Dendritic cell treated with granulocyte-macrophage colony-stimulating factor and Interleukin-4, amounts not matched to agents 40 ng/mL and 50 ng/mL, for 4 days (primary cell): ENCODE measurements around the gene CAMK2N1.

Experiments used
- H3K27ac Mint-ChIP-seq: one replicate; pipeline ENCODE4 v1.8.0; 2022; ENCODE audit warnings: mild to moderate bottlenecking, mixed read lengths
- H3K27me3 Mint-ChIP-seq: one replicate; pipeline ENCODE4 v1.8.0; 2022; ENCODE audit warnings: mild to moderate bottlenecking, mixed read lengths
- H3K36me3 Mint-ChIP-seq: one replicate; pipeline ENCODE4 v1.8.0; 2022; ENCODE audit warnings: low read depth, mixed read lengths
- H3K4me1 Mint-ChIP-seq: one replicate; pipeline ENCODE4 v1.8.0; 2022; ENCODE audit warnings: low read depth, mixed read lengths
- H3K4me3 Mint-ChIP-seq: one replicate; pipeline ENCODE4 v1.8.0; 2022; ENCODE audit warnings: mild to moderate bottlenecking, moderate library complexity, mixed read lengths
- H3K9me3 Mint-ChIP-seq: one replicate; pipeline ENCODE4 v1.8.0; 2022; ENCODE audit warnings: mixed read lengths
- intact Hi-C: fragments of 100-400 bp; cut with micrococcal nuclease; formaldehyde crosslinking; loops from one replicate; pipeline ENCODE4 v1.15.0; 2022

The CAMK2N1 gene

DNA sequence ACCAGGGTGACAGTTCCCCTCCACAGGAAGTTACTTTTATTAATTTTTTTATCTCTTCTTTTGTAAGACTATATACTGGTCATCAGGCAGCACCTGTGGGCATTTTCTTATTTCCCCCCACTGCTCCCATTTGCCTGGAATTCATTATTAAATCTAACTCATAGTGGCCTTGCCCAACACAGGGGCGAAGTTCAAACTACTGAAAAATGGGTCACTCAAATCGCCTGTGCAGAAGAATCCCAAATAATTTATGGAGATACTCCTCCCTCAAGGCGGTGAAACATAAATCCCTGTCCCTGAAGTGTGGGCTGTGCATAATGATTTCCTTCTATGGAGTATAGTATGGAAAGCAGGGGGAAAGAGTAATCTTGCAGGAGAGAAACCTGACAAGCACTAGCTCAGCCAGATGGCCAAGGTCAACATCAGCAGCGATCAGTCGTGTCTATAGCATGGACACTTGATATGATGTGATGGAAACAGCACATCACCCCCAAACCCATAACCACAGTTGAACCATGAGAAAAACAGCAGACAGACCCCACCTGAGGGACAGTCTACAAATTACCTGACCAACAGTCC is 7.9 kb downstream of the CAMK2N1 start:
- Mint-ChIP-seq H3K36me3 (no peaks in the 10 kb centered on the region), H3K9me3 (no peaks in the 10 kb centered on the region), H3K27ac (no peak overlapping the region), H3K4me1 (no peaks in the 10 kb centered on the region), H3K4me3 (no peak overlapping the region), H3K27me3 (peaks cover 90% of the 10 kb centered on the region)
- intact Hi-C loops, result no loop called here

DNA sequence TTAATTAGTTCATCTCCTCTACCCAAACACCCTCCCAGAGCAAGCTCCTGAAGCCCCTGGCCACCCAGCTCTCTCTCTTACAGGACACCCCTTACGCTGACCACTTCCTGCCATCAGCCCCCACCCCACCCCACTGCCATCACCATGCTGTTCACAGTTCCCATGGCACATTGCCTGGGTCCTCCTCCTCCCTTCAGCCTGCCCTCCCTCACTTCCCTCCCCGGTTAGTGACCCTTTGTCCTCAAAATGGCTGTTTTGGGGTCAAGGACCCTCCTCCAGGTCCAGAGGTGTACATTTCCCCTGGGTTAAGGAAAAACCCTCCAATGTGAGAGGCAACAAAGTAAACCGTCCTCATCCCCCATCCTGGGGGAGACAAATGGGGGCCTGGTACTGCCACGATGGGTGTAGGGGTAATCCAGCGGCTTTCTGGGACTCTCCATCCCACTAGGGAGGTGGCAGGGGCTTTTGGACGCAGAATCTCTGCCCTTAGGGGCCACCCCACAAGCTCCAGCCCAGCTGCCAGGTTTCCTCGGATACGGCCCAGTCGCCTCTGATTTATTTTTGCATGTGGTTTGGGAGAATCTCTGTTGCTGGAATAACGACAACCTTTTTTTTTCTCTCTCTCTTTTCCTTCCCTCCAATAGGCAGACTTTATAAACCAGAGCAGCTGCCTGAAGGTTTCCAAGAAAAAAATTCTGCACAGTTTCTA is 8.5 kb downstream of the CAMK2N1 start:
- Mint-ChIP-seq H3K4me3 (no peak overlapping the region), H3K36me3 (no peaks in the 10 kb centered on the region), H3K9me3 (no peaks in the 10 kb centered on the region), H3K4me1 (no peaks in the 10 kb centered on the region), H3K27ac (no peak overlapping the region), H3K27me3 (peaks cover 89% of the 10 kb centered on the region)
- intact Hi-C loops, result no loop called here

DNA sequence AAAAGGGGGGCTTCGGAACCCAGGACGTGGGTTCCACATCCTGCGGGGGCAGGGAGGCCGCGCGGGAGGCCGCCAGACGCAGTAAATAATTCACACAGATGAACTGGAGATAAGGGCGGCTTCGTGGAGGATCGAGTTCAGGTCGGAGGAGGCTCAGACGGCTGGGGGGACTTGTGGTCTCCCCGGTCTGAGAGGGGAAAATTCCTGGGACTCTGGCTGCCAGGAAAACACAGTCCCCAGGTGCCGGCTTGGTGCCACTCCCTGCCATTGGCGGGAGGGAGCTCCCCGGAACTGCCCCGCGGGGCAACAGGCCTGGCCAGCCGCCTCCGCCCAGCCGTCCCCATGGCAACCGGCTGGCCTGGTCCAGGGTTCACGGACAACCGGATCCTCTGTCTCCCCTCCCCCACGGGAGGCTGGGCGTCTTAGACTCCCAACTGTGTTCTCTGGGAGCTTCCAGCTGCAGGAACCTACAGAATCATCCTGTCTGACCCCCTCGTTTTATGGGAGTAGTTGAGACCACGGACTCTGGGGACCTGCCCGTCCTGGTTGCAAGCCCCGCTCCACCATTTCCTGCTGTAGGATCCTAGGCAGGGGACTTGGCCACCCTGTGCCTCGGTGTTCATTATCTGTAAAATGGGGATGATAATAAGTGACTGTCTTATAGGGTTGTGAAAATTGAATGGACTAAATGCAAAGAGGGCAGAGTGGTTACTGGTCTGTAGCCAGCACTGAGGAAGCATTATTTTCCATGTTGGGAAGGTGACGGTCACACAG is 9.6 kb downstream of the CAMK2N1 start:
- intact Hi-C loops, result no loop called here
- H3K9me3 Mint-ChIP-seq, result no peaks in the 10 kb centered on the region
- no peak overlapping the region for H3K27ac Mint-ChIP-seq
- H3K27me3 Mint-ChIP-seq, result peaks cover 81% of the 10 kb centered on the region
- no peaks in the 10 kb centered on the region for H3K36me3 Mint-ChIP-seq
- no peaks in the 10 kb centered on the region for H3K4me1 Mint-ChIP-seq
- H3K4me3 Mint-ChIP-seq, result no peak overlapping the region

DNA sequence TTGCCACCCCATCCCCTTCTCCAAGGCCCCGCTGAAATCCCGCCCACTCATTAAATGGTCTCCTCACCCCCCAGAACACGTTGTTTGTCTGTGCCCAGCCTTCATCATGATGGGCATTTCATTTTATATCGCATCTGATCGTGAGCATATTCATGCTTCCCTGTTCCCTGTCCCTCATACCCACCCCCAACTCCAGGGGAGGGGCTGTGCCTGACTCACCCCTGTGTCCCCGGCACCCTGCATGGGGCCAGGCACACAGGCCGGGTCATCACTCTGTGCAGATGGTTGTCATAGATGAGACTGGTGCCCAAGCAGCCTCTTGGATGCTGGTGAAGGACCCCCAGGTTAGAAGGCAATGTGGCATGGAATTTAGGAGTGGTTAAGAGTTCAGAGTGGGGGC is 11.0 kb downstream of the CAMK2N1 start:
- no peaks in the 10 kb centered on the region for H3K9me3 Mint-ChIP-seq
- no peak overlapping the region for H3K27ac Mint-ChIP-seq
- H3K36me3 Mint-ChIP-seq, result no peaks in the 10 kb centered on the region
- H3K27me3 Mint-ChIP-seq, result peaks cover 66% of the 10 kb centered on the region
- intact Hi-C loops, result no loop called here
- H3K4me1 Mint-ChIP-seq, result no peaks in the 10 kb centered on the region
- no peak overlapping the region for H3K4me3 Mint-ChIP-seq

DNA sequence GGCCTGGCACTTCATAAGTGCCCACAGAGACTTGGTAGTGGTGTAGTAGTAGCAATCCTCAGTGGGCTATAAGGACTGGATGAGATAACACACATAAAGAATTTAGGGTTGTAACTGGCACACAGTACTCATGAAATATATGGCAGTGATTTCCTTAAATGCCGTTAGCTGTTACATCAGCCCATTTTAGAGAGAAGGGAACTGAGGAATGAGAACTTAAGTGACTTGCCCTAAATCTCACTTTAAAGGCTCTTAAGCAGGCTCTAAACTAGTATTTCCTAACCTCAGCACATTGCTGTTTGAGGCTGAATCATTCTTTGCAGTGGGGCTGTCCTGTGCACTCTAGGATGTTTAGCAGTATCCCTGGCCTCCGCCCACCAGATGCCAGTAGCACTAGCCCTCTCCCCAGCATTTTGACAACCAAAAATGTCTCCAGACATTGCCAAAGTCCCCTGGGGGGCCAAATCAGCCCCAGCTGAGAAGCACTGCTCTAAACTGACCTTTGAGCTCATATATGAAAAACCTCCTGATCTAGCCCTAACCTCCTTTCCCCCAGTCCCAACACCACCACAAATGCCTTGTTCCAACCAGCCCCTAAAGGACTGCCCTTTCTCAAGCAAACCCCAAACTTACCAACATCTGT is 11.6 kb downstream of the CAMK2N1 start:
- no peak overlapping the region for H3K4me3 Mint-ChIP-seq
- intact Hi-C loops, result no loop called here
- H3K27me3 Mint-ChIP-seq, result peaks cover 64% of the 10 kb centered on the region
- H3K36me3 Mint-ChIP-seq, result no peaks in the 10 kb centered on the region
- no peak overlapping the region for H3K27ac Mint-ChIP-seq
- no peaks in the 10 kb centered on the region for H3K9me3 Mint-ChIP-seq
- no peaks in the 10 kb centered on the region for H3K4me1 Mint-ChIP-seq

DNA sequence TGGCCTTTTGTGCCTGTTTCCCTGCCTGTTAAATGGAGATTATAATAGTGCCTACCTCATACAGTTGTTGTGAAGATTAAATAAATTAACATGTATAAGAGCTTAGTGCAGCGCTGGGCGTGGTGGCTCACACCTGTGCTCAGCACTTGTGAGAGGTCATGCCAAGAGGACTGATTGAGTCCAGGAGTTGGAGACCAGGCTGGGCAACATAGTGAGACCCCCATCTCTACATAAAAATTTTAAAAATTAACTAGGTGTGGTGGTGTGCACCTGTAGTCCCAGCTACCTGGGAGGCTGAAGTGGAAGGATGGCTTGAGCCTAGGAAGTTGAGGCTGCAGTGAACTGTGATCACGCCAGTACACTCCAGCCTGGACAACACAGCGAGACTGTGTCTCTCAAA is 12.1 kb downstream of the CAMK2N1 start:
- Mint-ChIP-seq H3K27me3 (peaks cover 61% of the 10 kb centered on the region), H3K4me3 (no peak overlapping the region), H3K4me1 (no peaks in the 10 kb centered on the region), H3K27ac (no peak overlapping the region), H3K36me3 (no peaks in the 10 kb centered on the region), H3K9me3 (no peaks in the 10 kb centered on the region)
- intact Hi-C loops, result no loop called here

DNA sequence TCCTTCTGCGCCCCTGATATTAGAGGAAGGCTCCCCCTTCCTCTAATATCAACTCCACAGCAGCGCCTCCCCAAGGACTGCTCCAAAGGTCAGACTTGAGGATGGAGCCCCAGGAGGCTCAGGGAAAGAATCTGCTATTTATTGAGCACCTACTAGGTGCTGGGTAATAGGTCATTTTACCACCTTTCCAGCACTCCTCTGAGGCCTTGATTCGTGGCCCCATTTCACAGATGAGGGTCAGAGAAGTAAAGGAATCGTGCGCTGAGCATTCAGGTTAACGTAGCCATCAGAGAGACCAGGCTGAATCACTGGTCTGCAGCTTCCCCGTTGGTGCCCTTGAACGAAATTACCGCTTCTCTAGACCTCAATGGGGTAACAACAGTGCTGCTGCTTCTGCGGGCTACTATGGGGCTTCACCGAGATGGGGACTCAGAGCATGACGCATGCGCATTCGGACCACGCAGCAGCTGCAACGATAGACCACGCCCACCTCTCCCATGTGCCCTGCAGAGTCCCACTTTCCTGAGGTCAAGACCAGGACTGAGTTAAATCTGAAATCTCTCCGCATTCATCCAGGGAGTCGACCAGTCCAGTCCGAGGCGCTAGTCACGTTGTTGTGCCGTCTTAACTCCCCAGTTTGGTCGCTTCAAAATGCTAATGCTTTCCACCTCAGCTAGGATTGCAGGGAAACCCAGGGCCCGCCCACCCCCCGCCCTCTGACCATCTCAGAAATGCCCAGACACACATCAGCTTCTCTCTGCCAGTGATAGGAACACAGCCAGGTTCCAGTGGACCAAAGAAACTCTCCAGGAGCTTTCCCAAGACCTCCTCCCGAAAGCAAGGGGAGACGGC is 12.9 kb downstream of the CAMK2N1 start:
- peaks cover 54% of the 10 kb centered on the region for H3K27me3 Mint-ChIP-seq
- no peaks in the 10 kb centered on the region for H3K4me1 Mint-ChIP-seq
- H3K27ac Mint-ChIP-seq, result no peak overlapping the region
- intact Hi-C loops, result no loop called here
- no peaks in the 10 kb centered on the region for H3K9me3 Mint-ChIP-seq
- H3K4me3 Mint-ChIP-seq, result no peak overlapping the region
- no peaks in the 10 kb centered on the region for H3K36me3 Mint-ChIP-seq

DNA sequence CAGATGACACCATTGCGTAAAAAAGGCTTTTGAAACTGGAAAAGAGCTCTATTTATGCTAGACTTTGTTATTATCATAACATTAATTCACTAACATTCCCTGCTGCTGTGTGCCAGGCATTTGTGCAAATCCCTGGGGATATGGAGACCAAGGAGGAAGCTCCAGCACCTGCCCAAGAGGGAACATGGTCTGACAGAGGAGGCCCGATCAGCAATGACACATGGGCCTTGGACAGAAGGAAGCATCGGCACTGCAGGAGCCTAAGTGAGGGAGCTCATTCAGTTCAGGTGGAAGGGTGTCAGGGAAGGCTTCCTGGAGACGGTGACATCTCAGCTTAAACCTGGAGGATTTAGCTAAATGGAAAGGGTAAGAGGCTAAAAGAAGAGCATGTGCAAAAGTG is 13.9 kb downstream of the CAMK2N1 start:
- H3K4me1 Mint-ChIP-seq, result no peaks in the 10 kb centered on the region
- intact Hi-C loops, result no loop called here
- no peak overlapping the region for H3K4me3 Mint-ChIP-seq
- H3K9me3 Mint-ChIP-seq, result no peaks in the 10 kb centered on the region
- no peaks in the 10 kb centered on the region for H3K36me3 Mint-ChIP-seq
- no peak overlapping the region for H3K27ac Mint-ChIP-seq
- H3K27me3 Mint-ChIP-seq, result peaks cover 48% of the 10 kb centered on the region

DNA sequence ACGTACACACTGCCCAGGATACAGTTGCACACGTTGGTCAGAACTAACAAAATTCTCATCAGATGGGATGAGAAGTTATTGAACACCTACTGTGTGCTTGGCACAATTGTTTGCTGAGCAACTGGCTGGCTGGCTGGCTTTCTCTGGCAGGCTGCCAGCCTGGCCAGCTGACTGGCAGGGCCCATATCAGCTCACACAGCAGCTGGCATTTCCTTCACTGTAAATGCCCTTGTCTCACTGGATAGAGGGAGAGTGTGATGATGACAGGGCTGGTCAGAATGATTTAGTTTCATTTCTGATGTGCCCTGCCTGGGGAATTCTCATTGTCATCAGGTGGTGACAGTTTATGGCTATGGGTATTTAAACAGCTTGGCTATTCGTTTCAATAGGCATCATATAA is 15.8 kb downstream of the CAMK2N1 start:
- peaks cover 33% of the 10 kb centered on the region for H3K27me3 Mint-ChIP-seq
- no peak overlapping the region for H3K27ac Mint-ChIP-seq
- intact Hi-C loops, result no loop called here
- H3K9me3 Mint-ChIP-seq, result no peaks in the 10 kb centered on the region
- no peaks in the 10 kb centered on the region for H3K36me3 Mint-ChIP-seq
- H3K4me1 Mint-ChIP-seq, result no peaks in the 10 kb centered on the region
- H3K4me3 Mint-ChIP-seq, result no peak overlapping the region

DNA sequence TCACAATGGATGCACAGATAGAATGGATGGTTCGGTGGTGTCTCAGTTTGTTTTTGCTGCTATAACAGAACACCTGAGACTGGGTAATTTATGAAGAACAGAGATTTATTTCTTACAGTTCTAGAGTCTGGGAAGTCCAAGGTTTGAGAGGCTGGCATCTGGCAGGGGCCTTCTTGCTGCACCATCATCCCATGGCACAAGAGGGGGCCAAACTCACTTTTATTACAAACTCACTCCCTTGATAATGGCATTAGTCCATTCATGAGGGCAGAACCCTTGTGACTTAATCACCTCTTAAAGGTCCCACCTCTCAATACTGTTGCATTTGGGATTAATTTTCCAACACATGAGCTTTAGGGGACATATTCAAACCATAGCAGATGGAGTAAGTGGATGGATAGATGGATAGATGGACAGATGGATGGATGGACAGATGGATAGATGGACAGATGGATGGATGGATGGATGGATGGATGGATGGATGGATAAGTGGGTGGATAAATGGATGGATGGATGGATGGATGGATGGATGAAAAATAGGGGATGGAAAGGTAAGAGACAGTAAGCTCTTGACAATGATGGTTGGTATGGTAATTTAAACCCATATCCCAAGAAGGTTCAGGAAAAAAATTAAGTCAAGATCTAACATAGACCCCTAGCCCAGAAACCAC is 16.5 kb downstream of the CAMK2N1 start:
- no peaks in the 10 kb centered on the region for H3K9me3 Mint-ChIP-seq
- no peak overlapping the region for H3K4me3 Mint-ChIP-seq
- no peaks in the 10 kb centered on the region for H3K36me3 Mint-ChIP-seq
- H3K27me3 Mint-ChIP-seq, result peaks cover 28% of the 10 kb centered on the region
- no peaks in the 10 kb centered on the region for H3K4me1 Mint-ChIP-seq
- intact Hi-C loops, result no loop called here
- H3K27ac Mint-ChIP-seq, result no peak overlapping the region

DNA sequence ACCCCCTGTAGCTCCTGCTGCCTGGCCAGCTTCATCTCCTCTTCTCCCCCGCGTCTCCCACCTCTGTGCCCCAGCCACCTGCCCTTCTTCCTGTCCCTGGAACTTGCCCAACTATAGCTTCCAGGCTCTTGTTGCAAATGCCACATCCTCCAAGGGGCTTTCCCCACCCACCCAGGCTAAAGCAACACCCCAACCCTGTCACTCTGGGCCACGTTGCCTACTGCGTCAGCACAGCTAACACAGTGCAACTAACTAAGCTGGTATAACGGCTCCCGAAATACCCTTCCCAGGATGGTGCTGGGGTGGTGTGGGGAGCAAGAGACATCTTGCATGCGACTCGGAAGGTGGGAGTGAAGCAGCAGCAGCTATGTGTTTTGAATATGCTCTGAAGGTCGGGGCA is 19.7 kb downstream of the CAMK2N1 start:
- H3K4me3 Mint-ChIP-seq, result no peak overlapping the region
- H3K4me1 Mint-ChIP-seq, result no peaks in the 10 kb centered on the region
- peaks cover 12% of the 10 kb centered on the region for H3K27me3 Mint-ChIP-seq
- intact Hi-C loops, result no loop called here
- H3K27ac Mint-ChIP-seq, result no peak overlapping the region
- no peaks in the 10 kb centered on the region for H3K9me3 Mint-ChIP-seq
- H3K36me3 Mint-ChIP-seq, result no peaks in the 10 kb centered on the region

DNA sequence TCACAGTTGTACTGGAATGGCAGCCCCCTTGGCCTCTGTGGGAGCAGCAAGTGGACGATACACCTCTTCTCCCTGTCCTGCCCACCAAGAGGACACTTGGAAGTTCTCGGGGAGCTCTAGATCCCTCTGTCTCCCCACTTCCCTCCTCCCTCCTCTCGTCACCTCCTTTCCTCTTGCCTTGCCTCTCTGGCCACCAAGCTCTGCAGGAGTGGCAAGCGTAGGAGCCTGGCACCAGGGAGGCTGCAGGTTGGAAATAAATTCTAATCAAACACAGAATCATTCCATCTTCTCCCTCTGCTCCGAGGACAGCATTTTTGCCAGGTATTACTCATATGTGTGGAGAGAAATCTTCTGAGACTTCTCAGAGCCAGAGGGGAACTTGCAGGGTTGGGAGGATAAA is 20.8 kb downstream of the CAMK2N1 start:
- intact Hi-C loops, result no loop called here

DNA sequence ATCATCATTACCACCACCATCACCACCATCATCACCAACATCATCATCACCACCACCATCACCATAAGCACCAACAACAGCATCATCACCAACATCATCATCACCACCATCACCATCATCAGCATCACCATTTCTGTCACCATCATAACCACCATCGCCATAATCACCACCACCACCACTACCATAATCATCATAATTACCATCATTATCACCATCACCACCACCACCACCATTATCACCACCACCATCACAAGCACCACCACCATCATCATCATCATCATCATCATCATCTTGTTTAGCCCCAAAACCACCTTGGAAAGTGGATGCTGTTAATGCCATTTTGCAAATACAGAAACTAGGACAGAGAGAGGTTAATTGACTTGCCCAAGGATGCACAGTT is 22.5 kb downstream of the CAMK2N1 start:
- H3K27ac Mint-ChIP-seq, result no peak overlapping the region
- H3K4me3 Mint-ChIP-seq, result no peak overlapping the region
- H3K4me1 Mint-ChIP-seq, result no peaks in the 10 kb centered on the region
- intact Hi-C loops, result no loop called here
- H3K27me3 Mint-ChIP-seq, result peaks cover 16% of the 10 kb centered on the region
- no peaks in the 10 kb centered on the region for H3K9me3 Mint-ChIP-seq
- H3K36me3 Mint-ChIP-seq, result no peaks in the 10 kb centered on the region

More for the DNA sequence above, 20.8 kb downstream of the CAMK2N1 start:
- Mint-ChIP-seq H3K27me3 (peaks cover 12% of the 10 kb centered on the region), H3K4me1 (no peaks in the 10 kb centered on the region), H3K4me3 (no peak overlapping the region), H3K36me3 (no peaks in the 10 kb centered on the region), H3K9me3 (no peaks in the 10 kb centered on the region), H3K27ac (no peak overlapping the region)
